Stomach (tissue), 4 donors: ENCODE measurements around the gene IKBKE.

Experiments
- EP300 ChIP-seq: sonication (generic); formaldehyde crosslinking; IDR thresholded peaks from one replicate; pipeline ENCODE4 v1.6.1; 2017; ENCODE audit warnings: antibody characterized with exemption
- POLR2A ChIP-seq, 4 donors: fragments of 450-650 bp; IDR thresholded peaks; one replicate each; pipeline ENCODE4 v1.6.1; 2016; ENCODE audit warnings: antibody characterized with exemption in 4 of 4, control low read depth in 2 of 4, mild to moderate bottlenecking in 1 of 4, moderate library complexity in 1 of 4
- TF ChIP-seq, protein P1 (sequence below), 7 experiments: fragments of 450-650 bp in 4 of 7; fragments of 200-600 bp in 3 of 7; sonication (generic) in 3 of 7; IDR thresholded peaks; one replicate each; pipeline ENCODE4 v1.5.1; 2016 to 2019; ENCODE audit warnings: antibody characterized with exemption in 7 of 7, control low read depth in 2 of 7, mild to moderate bottlenecking in 1 of 7

DNA sequence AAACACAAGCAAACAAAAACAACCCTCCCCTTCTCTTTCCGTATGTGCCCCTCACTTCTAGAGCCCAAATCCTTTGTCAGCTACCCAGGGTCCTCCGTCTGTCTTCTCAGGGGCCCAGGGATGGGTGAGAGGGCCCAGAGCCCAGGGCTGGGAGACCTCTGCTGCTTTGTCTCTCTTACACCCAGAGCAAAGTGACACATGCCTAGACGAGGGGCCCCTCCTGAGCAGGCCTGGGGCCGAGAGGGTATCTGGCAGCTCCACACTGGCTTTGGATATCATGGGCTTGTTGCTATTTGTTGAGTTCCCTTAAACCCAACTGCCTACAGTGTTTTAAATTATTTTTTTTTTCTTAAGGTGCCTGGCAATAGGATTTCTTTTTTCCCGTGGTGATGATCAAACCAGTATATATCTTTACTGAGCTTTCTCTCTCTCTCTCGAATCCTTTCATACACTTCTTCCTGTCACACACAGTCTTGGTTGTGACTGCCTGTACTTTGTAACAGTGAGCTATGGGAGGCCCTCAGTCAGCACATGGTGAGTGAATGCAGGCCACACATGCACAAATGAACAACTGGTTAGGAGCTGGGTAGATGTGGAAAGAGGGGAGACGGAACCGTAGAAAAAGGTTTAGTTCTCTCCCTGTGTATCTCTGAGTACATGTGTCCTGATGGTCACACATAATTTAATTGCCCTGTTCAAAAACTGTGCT, 51.6 kb downstream of the IKBKE start:
- TF ChIP-seq POLR2A (IDR thresholded peaks at IDR 0.05) (no peak), EP300 (no peak)
- TF ChIP-seq, protein P1, sequence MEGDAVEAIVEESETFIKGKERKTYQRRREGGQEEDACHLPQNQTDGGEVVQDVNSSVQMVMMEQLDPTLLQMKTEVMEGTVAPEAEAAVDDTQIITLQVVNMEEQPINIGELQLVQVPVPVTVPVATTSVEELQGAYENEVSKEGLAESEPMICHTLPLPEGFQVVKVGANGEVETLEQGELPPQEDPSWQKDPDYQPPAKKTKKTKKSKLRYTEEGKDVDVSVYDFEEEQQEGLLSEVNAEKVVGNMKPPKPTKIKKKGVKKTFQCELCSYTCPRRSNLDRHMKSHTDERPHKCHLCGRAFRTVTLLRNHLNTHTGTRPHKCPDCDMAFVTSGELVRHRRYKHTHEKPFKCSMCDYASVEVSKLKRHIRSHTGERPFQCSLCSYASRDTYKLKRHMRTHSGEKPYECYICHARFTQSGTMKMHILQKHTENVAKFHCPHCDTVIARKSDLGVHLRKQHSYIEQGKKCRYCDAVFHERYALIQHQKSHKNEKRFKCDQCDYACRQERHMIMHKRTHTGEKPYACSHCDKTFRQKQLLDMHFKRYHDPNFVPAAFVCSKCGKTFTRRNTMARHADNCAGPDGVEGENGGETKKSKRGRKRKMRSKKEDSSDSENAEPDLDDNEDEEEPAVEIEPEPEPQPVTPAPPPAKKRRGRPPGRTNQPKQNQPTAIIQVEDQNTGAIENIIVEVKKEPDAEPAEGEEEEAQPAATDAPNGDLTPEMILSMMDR (IDR thresholded peaks at IDR 0.05): no peak
